ENCODE results near the gene CDH8.
A peak's percentile ranks its signal among the peaks of the same experiment; 100 is the strongest.

The CDH8 gene, protein sequence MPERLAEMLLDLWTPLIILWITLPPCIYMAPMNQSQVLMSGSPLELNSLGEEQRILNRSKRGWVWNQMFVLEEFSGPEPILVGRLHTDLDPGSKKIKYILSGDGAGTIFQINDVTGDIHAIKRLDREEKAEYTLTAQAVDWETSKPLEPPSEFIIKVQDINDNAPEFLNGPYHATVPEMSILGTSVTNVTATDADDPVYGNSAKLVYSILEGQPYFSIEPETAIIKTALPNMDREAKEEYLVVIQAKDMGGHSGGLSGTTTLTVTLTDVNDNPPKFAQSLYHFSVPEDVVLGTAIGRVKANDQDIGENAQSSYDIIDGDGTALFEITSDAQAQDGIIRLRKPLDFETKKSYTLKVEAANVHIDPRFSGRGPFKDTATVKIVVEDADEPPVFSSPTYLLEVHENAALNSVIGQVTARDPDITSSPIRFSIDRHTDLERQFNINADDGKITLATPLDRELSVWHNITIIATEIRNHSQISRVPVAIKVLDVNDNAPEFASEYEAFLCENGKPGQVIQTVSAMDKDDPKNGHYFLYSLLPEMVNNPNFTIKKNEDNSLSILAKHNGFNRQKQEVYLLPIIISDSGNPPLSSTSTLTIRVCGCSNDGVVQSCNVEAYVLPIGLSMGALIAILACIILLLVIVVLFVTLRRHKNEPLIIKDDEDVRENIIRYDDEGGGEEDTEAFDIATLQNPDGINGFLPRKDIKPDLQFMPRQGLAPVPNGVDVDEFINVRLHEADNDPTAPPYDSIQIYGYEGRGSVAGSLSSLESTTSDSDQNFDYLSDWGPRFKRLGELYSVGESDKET

DNA sequence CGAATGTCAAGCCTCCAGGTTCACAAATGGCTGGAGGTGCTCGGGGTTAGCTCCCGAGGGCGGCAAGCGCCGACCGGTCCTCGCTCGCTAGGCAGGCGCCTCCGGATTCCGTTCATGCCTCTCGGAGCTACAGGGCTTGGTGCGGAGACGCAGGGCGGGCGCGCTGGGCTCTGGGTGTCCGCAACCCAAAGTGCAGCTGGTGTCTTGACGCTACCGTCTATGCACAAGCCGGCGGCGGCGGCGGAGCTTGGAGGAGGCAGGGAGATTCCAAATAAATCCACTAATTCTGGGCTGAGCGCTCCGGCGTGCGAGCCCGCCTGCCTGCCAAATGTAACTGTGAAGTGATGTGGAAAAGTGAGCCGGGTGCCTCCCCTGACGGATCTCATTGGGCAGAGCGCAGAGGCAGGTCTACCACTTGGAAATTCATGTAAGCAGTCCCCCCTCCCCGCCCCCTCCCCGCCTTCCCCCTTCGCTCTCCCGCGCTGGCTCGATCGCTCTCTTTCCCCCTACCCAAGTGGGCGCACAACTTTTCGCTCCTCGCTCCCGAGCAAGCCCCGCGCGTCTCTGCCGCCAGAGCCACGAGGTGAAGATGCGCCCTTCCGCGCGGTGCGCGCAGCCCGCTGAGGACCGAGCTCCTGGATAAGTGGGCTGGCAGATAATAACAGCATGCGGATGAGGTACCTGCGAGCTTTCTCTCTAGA, at the start of gene CDH8:
TSS of gene CDH8 (minus strand) at position 338 of the 701 bp plus-strand sequence. CDS start 15,035 bp downstream, outside the sequence.
- peak; percentile 18 for DNase-seq (ENCODE audit: low spot score)

DNA sequence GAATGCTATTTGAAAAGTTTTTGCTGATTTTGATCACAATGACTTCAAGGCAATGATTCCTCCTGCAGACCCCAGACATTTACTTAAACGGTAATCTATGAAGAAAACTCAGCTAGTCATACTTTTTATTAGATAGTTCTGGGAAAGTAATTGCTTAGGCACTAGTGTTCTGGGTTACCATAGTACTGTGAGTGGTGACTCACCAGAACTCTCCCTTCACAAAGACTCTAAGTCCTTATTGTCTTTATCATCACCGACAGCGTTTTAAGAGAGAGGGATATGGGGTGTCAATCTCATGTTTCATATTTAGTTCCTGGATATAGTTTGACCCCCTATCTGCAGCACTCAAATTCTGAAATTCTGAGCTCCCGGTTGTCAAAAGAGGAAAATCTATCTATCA, 43.0 kb upstream of the CDH8 start:
- no peak for DNase-seq (ENCODE audit: low spot score)

DNA sequence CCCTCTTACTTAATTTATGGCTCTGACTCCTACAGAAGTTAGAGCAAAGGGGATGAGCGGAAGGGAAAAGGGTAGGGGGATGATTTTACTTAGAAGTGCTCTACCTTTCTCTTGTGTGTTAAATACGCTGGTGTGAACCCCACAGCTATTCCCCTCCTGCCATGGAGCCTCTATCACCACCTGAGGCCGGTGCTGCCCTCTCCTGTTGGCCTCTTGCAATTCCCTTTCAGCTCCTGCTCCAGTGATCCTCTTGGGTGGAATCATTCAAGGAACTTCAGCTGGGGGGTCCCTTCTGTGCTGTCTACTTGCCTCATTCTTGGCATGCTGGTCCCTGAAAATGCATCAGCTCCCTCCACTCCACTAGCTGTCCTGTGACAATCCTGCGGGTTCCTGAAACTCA, 41.8 kb upstream of the CDH8 start:
- peak; percentile 9 for DNase-seq (ENCODE audit: low spot score)

DNA sequence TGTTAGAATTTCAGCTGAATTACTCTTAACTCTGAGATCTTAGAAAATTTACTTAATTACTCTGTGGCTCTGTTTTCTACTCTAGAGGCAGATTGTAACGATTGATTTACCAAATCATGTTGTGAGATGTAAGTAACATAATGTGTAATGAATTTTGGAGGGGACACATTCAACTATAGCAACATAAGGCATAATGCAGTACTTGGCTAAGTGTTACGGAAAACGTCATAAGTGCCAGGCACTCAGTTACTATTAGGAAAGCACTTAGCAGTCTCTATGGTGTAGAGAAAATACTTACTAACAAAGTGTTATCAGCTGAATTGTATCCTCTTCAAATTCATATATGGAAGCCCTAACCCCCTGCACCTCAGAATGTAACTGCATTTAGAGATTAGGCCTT, 40.6 kb upstream of the CDH8 start:
- DNase-seq (ENCODE audit: low spot score) = no peak

DNA sequence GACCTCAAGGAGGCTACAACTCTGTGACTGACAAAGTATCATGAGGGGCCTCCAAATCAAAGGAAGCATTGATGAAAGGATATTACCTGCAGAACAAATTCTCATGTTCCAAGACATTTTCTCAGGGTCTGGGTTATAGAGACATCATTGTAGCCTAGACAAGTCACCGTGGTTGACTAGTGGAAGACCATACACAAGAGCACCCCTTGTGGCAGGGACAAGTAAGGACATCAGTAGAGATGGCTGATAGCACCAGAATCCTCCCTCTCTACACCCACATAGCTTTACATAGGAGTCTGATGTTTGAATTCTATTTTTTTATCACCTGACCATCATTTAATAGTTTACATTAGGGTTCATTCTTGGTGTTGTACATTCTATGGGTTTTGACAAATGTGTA, 32.5 kb upstream of the CDH8 start:
- DNase-seq (ENCODE audit: low spot score) = no peak

DNA sequence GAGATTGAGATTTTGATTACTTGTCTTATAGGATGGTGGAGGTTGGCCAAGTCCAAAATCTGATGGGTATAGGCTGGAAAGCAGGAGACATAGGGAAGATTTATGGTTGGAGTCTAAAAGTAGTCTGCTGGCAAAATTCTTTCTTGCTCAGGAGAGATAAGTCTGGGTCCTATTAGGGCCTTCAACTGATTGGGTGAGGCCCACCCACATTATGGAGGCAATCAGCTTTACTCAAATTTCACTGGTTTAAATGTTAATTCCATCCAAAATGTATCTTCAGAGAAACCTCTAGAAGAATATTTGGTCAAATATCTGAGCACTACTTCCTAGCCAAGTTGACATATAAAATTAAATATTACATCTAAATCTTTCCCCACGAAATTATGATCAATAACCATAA, 31.7 kb upstream of the CDH8 start:
- no peak for DNase-seq (ENCODE audit: low spot score)

DNA sequence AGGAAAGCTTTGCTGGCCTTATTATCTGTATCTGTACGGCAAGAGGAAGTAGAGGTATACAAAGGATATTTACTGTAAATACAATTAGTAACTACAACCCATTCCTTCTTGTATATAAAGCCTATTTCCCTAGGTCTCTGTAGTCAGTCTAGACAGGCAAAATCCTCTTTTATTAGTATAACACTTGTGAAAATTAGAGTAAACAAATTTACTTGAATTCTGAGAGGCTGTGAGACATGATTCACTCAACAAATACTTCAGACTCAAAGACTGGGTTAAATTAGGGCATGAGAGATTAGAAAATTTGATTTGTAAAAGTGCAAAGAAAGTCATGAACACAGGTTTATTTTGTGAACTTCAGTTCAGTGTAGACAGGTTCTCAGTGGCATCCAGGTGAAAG, 30.9 kb upstream of the CDH8 start:
- no peak for DNase-seq (ENCODE audit: low spot score)

DNA sequence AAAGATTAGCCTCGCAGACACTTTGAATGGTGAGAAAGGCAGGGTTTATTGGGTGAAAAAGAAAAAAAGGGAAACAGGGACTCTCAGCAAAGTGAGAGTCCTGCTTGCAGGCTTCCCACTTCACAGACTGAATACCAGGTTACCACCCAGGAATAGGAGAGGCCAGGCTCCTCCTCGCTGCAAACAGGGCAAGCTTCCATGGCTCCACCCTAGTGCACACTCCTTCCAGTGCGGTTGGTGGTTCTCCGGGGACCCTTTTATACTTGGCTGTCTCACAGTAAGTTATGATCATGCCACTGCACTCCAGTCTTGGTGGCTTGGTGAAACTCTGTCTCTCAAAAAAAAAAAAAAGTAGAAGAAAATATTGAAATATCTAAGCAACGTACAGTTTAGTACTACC, 30.5 kb upstream of the CDH8 start:
- no peak for DNase-seq (ENCODE audit: low spot score)

DNA sequence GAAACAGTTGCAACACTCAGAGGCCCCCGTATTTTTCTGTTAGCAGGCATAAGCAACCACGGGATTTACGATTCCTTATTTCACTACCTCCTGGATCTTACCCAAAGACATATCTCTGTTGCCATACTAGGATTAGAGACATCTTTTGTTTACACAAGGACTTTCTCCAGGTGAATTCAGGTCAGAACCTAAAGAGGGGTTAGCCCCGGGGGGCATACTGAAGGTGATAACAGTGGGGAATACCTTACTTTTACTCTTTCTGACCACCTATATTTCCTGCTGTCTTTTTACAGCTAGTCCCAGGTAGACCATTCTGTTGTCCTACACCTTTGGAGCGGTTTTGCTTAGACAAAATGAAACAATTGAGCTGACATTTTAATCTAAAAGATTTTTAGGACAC, 27.9 kb upstream of the CDH8 start:
- DNase-seq (ENCODE audit: low spot score) = no peak

DNA sequence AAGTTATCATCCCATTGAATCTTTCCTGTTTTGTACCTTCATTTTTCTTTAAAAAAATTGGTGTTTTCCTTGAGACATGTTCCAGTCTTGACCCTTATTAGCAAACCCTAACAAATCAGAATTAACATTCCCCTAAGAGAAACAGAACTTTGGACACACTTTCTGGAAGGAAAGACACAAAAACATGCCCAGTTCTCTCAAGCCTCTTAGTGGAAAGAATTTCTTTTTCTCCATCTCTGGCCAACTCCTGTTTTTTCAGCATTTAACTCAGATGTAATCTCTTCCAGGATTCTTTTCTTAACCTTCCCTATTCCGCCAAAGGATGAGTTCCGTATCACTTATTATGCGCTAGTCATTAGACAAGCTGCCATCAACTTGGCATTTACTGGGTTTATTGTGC, 23.9 kb upstream of the CDH8 start:
- DNase-seq (ENCODE audit: low spot score) = no peak

DNA sequence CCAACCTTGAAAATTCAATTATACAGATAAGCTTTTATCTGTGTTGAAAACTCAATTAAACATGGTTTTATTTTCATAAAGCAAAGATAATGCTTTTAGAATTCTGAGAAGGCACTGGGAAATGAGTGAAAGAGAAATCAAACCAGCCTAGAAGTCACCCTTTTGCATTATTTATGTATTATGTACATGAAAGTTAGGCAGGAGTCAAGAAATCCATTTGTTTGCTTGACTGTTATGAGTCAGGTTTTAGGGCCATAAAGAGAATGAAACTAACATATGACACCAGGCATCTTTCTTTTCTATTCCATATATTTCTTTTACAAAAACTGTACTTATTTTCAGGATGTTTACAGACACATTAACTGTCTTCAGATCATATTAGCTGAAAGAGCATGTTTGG, 23.3 kb upstream of the CDH8 start:
- no peak for DNase-seq (ENCODE audit: low spot score)

DNA sequence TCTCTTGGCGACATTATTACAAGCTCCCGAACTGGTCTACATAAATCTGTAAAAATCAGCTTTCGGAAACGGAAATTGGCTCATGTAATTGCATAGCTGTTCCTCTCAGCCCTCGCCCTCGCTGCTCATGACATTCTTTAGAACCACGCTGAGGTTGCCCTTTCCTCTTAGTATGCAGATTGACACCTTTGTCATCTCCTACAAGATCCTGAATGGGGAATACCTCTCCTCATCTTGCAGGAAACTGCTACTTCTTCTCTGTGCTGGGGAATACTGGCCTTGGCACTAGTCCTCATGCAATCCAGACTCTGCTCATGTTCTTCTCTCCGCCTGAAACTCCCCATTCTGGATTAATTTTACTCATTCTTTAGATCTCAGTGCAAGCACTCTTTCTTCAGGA, 22.2 kb upstream of the CDH8 start:
- DNase-seq (ENCODE audit: low spot score) = no peak

DNA sequence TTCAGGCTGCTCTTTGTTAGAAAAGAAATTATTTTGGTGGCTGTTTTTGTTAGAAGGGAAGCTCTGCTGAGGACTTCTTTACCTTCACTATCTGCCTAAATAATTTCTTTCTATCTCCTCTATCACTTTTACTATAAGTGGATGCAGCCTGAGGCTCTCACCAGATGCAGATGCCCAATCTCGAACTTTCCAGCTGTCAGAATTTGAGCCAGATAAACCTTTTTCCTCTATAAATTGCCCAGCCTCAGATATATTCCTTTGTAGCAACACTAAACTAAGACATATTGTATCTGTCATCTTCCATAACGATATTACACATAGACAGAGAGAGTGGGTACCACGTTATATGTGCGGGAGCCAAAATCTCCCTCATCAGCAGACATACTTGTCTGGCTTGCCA, 15.7 kb upstream of the CDH8 start:
- no peak for DNase-seq (ENCODE audit: low spot score)

DNA sequence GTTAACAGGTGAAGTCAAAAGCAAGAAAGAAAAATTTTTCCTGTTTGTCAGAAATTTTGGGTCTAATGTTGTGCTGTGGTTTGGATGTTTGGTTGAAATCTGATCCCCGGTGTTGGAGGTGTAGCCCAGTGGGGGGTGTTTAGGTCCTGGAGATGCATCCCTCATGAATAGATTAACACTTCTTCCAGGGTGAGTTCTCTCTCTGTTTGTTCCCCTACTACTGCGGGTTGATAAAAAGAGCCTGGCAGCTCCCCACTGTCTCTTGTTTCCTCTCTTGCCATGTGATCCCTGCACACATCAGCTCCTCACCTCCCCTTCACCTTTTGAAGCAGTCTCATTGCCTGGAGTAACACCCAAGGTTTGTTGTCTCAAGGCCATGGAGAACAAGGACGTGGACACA, 14.6 kb upstream of the CDH8 start:
- no peak for DNase-seq (ENCODE audit: low spot score)

DNA sequence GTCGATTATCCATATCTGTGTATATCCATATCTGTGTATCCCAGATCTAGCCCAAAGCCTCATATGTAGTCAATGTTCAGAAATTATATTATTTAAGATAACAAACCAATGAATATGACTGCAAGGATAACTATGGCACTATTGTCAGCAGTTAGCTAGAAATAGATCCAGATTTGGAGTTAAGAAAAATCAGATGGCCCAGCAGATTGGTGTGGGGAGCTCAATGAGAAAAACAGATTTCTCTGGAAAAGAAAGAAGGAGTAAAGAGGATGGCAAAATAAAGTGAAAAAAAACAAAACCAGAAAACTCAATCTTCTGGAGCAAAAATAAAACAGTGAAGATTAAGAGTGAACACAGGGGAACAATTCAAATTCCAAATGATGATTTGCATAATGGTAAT, 10.6 kb upstream of the CDH8 start:
- DNase-seq (ENCODE audit: low spot score) = no peak

DNA sequence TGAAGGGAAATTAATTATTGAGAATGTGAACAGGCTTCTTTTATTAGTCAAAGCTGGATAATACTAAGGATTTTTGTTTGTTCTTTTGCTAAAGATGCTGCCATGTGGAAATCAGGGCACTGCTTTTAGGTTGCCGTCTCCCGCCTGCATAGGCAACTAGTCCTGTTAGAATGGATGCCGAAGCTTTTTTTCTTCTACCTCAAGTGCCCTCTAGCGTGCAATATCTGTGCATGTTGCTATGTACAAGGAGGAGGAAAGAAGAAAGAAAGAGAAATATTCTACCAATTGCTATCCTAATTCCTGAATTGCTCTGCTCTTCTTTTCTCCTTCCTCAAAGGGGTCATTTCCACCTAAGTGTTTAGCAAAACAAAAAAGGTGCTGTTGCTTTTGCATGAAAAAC, 5.2 kb upstream of the CDH8 start:
- peak; percentile 65 for DNase-seq (ENCODE audit: low spot score)

DNA sequence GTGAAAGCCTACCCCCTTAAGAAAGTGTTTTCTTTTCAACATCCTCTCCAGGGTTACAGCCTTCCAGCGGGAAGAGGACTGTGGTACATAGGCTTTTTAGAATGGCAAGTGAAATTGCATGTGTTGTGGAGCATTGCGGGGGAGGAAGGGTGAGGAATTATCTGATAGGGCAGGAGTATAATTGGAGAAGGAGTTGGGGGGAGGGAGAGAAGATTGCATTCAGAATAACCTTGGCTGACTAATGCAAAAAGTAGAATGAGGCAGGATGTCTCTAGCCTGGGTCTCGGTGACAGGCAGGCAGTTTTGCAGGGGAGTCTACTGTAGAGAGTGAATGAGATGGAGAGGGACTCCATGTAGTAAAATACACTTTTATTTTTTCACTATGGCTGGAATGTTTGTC, 2.4 kb upstream of the CDH8 start:
- no peak for DNase-seq (ENCODE audit: low spot score)

DNA sequence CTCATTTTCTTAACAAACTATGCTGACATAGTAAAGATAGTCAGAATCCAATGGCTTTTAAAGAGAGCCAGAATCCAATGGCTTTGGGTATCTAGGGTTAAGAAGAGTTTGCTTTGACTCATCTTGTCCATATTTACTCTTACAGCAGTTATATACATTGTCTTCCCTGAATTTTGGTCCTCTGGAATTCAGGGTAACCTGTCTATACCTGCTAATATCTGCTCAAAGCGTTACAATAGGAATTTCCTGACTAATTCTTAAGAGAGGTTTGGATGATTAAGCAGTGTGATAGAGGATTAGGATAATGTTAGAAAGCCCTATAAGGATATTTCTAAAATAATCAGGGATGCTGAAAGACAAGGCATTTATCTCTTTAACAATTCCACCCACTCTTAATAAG, 2.0 kb upstream of the CDH8 start:
- DNase-seq (ENCODE audit: low spot score) = no peak

DNA sequence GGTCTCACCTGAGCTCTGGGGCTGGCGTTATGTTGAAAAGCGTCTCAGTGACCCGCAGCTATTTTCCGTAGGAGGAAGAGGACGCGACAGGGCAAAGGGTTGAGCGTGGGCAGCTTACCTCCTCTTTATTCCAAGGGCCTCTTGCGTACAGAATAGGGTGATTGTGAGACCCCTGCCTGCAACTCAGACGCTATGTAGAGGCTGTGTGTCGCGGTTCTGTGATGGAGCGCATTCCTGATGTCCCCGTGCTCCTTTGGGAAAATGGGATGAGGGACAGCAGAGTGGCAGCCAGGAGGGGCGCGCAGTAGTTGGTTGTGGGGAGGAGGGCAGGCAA, 531 bp upstream of the CDH8 start:
- DNase-seq (ENCODE audit: low spot score) = no peak

DNA sequence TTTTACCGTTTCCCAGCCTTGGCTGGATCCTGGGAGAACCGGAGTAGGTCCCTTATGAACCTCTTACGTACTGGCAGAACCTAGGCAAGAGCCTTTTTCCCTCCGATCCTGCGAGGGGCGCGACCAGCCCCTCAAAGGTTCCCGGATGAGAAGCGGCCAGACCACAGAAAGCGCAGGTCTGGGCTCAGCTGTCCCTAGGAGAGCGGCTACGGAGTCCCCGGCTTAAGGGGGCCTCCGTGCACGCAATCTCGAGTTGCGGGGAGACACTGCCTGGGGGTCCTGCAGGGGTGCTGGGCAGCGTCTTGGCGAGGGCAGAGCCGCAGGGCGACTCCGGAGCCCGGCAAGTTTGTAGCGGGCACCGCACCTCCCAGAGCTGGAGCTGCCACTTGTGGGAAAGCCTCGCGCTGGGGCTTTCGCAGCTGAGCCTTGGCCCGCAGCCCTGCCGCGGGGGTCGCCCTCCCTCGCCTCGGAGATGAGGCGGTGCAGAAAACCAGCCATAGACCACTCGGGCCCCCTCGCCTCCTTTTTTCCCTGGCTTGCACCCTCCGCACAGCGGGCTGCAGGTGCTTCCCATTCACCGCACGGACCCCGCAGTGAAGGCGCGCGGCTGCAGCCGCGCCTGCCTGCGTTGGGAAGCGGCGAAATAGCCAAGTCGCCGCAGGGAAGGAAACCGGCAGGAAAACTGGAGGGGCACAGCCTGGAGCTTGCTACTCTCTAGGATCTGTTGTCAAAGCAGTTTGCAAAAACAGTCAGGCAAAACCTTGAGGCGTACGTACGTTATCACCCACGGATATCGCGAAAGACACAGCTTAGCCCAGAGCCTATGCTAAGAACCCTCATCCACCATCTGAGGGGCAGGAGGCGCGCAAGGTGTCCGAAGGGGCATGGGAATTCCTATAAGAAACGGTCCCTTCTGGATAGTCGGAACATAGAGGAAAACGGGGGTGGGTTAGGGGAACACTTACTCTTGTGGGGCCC, 834 bp downstream of the CDH8 start:
- no peak for DNase-seq (ENCODE audit: low spot score)

DNA sequence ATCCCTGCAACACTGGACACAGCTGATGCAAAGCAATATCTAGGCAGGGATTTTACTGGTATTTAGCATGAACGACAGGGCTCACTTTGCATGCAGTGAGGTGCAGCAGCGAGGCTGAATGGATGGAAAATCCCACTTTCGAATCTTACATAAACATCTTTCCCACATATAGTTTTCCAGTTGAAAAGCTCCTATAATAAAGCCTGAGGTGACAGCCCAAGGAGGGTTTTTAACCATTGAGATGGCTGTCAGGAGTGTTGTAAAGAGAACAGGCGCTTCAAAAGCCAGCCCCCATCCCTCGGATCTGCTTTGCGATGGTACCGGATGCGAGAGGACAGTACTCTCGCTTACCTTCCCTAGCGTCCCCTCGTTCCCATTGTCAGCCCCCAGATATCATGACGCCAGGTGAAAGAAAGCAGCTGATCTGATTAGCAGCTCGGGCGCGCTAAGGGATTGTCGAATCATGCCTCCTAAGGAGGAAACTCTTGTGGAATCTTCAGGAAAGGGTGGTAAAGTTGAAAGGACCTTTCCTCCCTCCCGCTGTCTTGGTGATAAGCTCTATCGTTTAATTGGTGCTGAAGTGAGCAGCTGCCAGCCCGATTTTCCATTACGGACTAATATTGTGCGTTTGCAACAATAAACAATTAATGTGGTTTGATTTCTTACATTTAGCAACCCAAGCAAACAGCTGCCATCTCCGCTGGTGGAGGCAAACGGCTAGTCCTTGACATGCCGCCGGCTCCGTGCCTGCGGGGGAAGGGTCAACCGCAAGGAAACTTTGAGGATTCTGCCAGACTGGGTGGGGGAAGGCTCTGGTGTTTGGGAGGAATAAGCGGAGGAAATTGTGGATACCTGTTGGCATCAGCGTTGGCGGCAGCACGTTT, 1.8 kb downstream of the CDH8 start:
- no peak for DNase-seq (ENCODE audit: low spot score)

Data from AG08395 (cell line).